Hepatocyte (in vitro differentiated cells): Measurements from ENCODE around the gene FCHO2. TPM values are rescaled to one million over a fixed set of nuclear protein-coding genes. Genes with fewer than 3 reads are reported as not detected.
A peak's percentile ranks its signal among the peaks of the same experiment; 100 is the strongest.

Experiments
- DNase-seq: peaks from one replicate; pipeline ENCODE4 v3.0.0-alpha.2; 2016; ENCODE audit warnings: low spot score
- H2AFZ ChIP-seq: fragments of 200-600 bp; sonication (generic); 2 replicates; pipeline ENCODE4 v1.6.0; 2016; ENCODE audit warnings: antibody characterized with exemption, mild to moderate bottlenecking
- H3K27ac ChIP-seq: fragments of 200-600 bp; sonication (generic); 2 replicates; pipeline ENCODE4 v1.5.1; 2016; ENCODE audit warnings: mild to moderate bottlenecking
- H3K27me3 ChIP-seq: fragments of 200-600 bp; sonication (generic); 2 replicates; pipeline ENCODE4 v1.6.1; 2016
- H3K36me3 ChIP-seq: fragments of 200-600 bp; sonication (generic); replicated peaks from 2 replicates; pipeline ENCODE4 v1.5.1; 2016; ENCODE audit warnings: low read depth; ENCODE audit not compliant: insufficient read depth
- H3K4me1 ChIP-seq: fragments of 200-600 bp; sonication (generic); 2 replicates; pipeline ENCODE4 v1.5.1; 2016; ENCODE audit warnings: mild to moderate bottlenecking, moderate library complexity; ENCODE audit not compliant: insufficient read depth
- H3K4me2 ChIP-seq: fragments of 200-600 bp; sonication (generic); 2 replicates; pipeline ENCODE4 v1.6.0; 2016
- H3K4me3 ChIP-seq: fragments of 200-600 bp; sonication (generic); 2 replicates; pipeline ENCODE4 v1.5.1; 2016; ENCODE audit warnings: mild to moderate bottlenecking
- H3K79me2 ChIP-seq: fragments of 200-600 bp; sonication (generic); 2 replicates; pipeline ENCODE4 v1.6.0; 2017; ENCODE audit warnings: mild to moderate bottlenecking
- H3K9me2 ChIP-seq: fragments of 200-600 bp; sonication (generic); replicated peaks from 2 replicates; pipeline ENCODE4 v1.6.0; 2017; ENCODE audit warnings: mild to moderate bottlenecking; ENCODE audit not compliant: insufficient read depth
- H3K9me3 ChIP-seq: fragments of 200-600 bp; sonication (generic); 2 replicates; pipeline ENCODE4 v1.5.1; 2016; ENCODE audit warnings: low read depth, mild to moderate bottlenecking
- H4K20me1 ChIP-seq: fragments of 200-600 bp; sonication (generic); 2 replicates; pipeline ENCODE4 v1.6.0; 2016; ENCODE audit warnings: mild to moderate bottlenecking; ENCODE audit not compliant: insufficient read depth, poor library complexity, severe bottlenecking
- EZH2 ChIP-seq: fragments of 200-600 bp; sonication (generic); IDR thresholded peaks from 2 replicates; pipeline ENCODE4 v1.6.1; 2016; ENCODE audit warnings: antibody characterized with exemption, mild to moderate bottlenecking, borderline replicate concordance
- EZH2phosphoT487 ChIP-seq: fragments of 200-600 bp; sonication (generic); IDR thresholded peaks from one replicate; pipeline ENCODE4 v1.6.1; 2018; ENCODE audit warnings: antibody characterized with exemption, mild to moderate bottlenecking, low read depth, moderate library complexity; ENCODE audit not compliant: unreplicated experiment, severe bottlenecking
- WGBS: methylation state at CpG from one replicate; pipeline ENCODE4 v1.1.6; 2016; ENCODE audit warnings: low lambda C conversion rate; ENCODE audit errors: missing lambda C conversion rate; 5-methylcytosine and 5-hydroxymethylcytosine counted together
- polyA plus RNA-seq: library from polyadenylated mRNA; unstranded; fragments of >200 nt; fragmentation: Nextera tagmentation; extraction: Ambion mirVana; gene quantifications from 2 replicates; pipeline ENCODE4 v1.2.1, GENCODE V29; 2016
- total RNA-seq: library from RNA; depleted of rRNA; stranded (reverse); fragments of >200 nt; gene quantifications from 2 replicates; pipeline ENCODE4 v1.2.3, GENCODE V29; 2014
- TF ChIP-seq, protein P1 (sequence below): fragments of 200-600 bp; sonication (generic); IDR thresholded peaks from 2 replicates; pipeline ENCODE4 v1.5.1; 2016; ENCODE audit warnings: antibody characterized with exemption, mild to moderate bottlenecking; ENCODE audit not compliant: poor library complexity

The FCHO2 gene
- total and polyA plus RNA-seq, 2 experiments from 2014 or later: 6.3 to 17.1 TPM

DNA sequence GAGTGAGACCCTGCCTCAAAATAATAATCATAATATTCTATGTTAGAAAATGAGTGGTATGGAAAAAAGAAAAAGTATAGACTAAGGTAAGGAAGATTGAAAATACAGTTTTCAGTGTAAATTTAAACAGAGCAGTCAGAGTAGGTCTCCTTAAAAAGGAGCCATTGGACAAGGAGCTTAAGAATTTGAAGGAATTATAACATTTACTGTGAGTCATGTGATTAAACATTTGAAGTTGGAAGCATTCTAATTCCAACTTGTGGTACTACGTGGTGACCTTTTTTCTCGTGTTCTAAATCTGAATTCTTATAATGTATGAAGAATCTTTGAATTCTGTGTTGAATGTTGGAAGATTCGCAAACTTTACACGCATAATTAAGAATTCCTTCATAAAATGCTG, 125.3 kb downstream of the FCHO2 start:
- H3K4me3 ChIP-seq: no peak overlapping the region
- no peaks in the 10 kb centered on the region for H3K27me3 ChIP-seq
- H4K20me1 ChIP-seq: no peaks in the 10 kb centered on the region
- no peak overlapping the region for H3K4me2 ChIP-seq
- H3K27ac ChIP-seq: no peak overlapping the region
- H3K79me2 ChIP-seq: no peaks in the 10 kb centered on the region
- H3K9me3 ChIP-seq: no peaks in the 10 kb centered on the region
- no peaks in the 10 kb centered on the region for H3K36me3 ChIP-seq
- WGBS: 95% methylated on average over 4 of the region's 4 CpGs
- H3K9me2 ChIP-seq: no peaks in the 10 kb centered on the region
- no peak for TF ChIP-seq EZH2
- TF ChIP-seq, protein P1, sequence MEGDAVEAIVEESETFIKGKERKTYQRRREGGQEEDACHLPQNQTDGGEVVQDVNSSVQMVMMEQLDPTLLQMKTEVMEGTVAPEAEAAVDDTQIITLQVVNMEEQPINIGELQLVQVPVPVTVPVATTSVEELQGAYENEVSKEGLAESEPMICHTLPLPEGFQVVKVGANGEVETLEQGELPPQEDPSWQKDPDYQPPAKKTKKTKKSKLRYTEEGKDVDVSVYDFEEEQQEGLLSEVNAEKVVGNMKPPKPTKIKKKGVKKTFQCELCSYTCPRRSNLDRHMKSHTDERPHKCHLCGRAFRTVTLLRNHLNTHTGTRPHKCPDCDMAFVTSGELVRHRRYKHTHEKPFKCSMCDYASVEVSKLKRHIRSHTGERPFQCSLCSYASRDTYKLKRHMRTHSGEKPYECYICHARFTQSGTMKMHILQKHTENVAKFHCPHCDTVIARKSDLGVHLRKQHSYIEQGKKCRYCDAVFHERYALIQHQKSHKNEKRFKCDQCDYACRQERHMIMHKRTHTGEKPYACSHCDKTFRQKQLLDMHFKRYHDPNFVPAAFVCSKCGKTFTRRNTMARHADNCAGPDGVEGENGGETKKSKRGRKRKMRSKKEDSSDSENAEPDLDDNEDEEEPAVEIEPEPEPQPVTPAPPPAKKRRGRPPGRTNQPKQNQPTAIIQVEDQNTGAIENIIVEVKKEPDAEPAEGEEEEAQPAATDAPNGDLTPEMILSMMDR: no peak
- TF ChIP-seq EZH2phosphoT487: no peak
- DNase-seq: no peak
- H3K4me1 ChIP-seq: no peaks in the 10 kb centered on the region
- no peak overlapping the region for H2AFZ ChIP-seq

DNA sequence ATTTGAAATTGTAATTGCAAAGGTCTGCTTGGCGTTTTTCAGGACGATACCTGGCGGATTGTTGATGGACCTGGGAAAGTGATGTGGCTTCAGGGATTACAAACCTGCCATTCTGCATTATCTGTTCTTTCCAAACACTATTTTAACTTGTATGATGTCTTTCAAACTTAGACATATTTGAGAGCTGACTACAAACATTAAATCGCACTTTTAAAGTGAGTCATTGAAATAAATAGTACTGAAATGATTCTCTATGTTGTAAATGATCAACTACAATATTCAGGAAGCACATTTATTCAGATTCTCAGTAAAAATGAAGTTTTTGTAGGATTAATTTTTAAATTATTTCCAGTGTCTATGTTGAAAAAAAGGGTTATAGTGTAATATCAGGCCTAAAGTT, 132.2 kb downstream of the FCHO2 start:
- Histone ChIP-seq H3K4me3 (no peak overlapping the region), H3K27ac (no peak overlapping the region), H3K9me3 (no peaks in the 10 kb centered on the region), H3K27me3 (no peaks in the 10 kb centered on the region), H3K79me2 (no peaks in the 10 kb centered on the region), H3K36me3 (no peaks in the 10 kb centered on the region), H3K9me2 (no peaks in the 10 kb centered on the region), H2AFZ (no peak overlapping the region), H3K4me2 (no peak overlapping the region), H3K4me1 (no peaks in the 10 kb centered on the region), H4K20me1 (no peaks in the 10 kb centered on the region)
- no peak for DNase-seq
- 93% methylated on average over 4 of the region's 4 CpGs for WGBS
- TF ChIP-seq, protein P1: no peak
- TF ChIP-seq EZH2phosphoT487 (no peak), EZH2 (no peak)

- Histone ChIP-seq H3K9me2 (no peaks in the 10 kb centered on the region), H3K27ac (no peak overlapping the region), H3K79me2 (no peaks in the 10 kb centered on the region), H2AFZ (no peak overlapping the region), H3K9me3 (no peaks in the 10 kb centered on the region), H3K4me3 (no peak overlapping the region), H3K4me1 (no peaks in the 10 kb centered on the region), H3K36me3 (no peaks in the 10 kb centered on the region), H3K4me2 (no peak overlapping the region), H4K20me1 (no peaks in the 10 kb centered on the region), H3K27me3 (no peaks in the 10 kb centered on the region)
- TF ChIP-seq EZH2phosphoT487 (no peak), EZH2 (no peak)
- TF ChIP-seq, protein P1: no peak
- DNase-seq: peak; percentile 13
- WGBS: 91% methylated on average over 7 of the region's 7 CpGs
Observed at GRCh38 chr5:73093943-73094342, 138.1 kb downstream of the FCHO2 start.

GRCh38 chr5:73094415-73094814, 138.6 kb downstream of the FCHO2 start:
- no peaks in the 10 kb centered on the region for H3K9me3 ChIP-seq
- no peak overlapping the region for H3K27ac ChIP-seq
- no peak overlapping the region for H2AFZ ChIP-seq
- H3K79me2 ChIP-seq: no peaks in the 10 kb centered on the region
- H3K36me3 ChIP-seq: no peaks in the 10 kb centered on the region
- 100% methylated on average over 1 of the region's 1 CpG for WGBS
- no peak overlapping the region for H3K4me2 ChIP-seq
- no peaks in the 10 kb centered on the region for H4K20me1 ChIP-seq
- TF ChIP-seq EZH2phosphoT487 (no peak), EZH2 (no peak)
- TF ChIP-seq, protein P1: no peak
- no peaks in the 10 kb centered on the region for H3K9me2 ChIP-seq
- no peaks in the 10 kb centered on the region for H3K4me1 ChIP-seq
- no peak overlapping the region for H3K4me3 ChIP-seq
- DNase-seq: no peak
- H3K27me3 ChIP-seq: no peaks in the 10 kb centered on the region
